Small intestine (tissue), 7 donors: ENCODE results near the gene ISYNA1. TPM values are rescaled to one million over a fixed set of nuclear protein-coding genes. Genes with fewer than 3 reads are reported as not detected.

Experiments used
- DNase-seq, 2 donors: peaks; one replicate each; pipeline versions ENCODE4 v3.0.0 to v3.0.0-alpha.2; 2013
- FAIRE-seq: peaks from 2 replicates; lab custom pipeline; 2012; peaks lifted over from hg19 to GRCh38; lab: Jason Lieb, UNC
- H3K27ac ChIP-seq, 3 donors: one replicate each; pipeline ENCODE4 v1.5.1; 2013; ENCODE audit warnings: low read length in 2 of 3, mild to moderate bottlenecking in 2 of 3, control low read depth in 1 of 3, inconsistent platforms in 1 of 3, low read depth in 1 of 3, moderate library complexity in 1 of 3
- H3K27me3 ChIP-seq, 3 donors: one replicate each; pipeline ENCODE4 v1.6.1; 2013; ENCODE audit warnings: low read length in 3 of 3, inconsistent platforms in 1 of 3; ENCODE audit not compliant: control insufficient read depth in 3 of 3, insufficient read depth in 3 of 3
- H3K36me3 ChIP-seq, 3 donors: one replicate each; pipeline ENCODE4 v1.6.1; 2013; ENCODE audit warnings: low read length in 3 of 3, inconsistent platforms in 1 of 3, low read depth in 1 of 3, mild to moderate bottlenecking in 1 of 3, moderate library complexity in 1 of 3; ENCODE audit not compliant: control insufficient read depth in 3 of 3, insufficient read depth in 2 of 3
- H3K4me1 ChIP-seq, 3 donors: one replicate each; pipeline ENCODE4 v1.6.1; 2013; ENCODE audit warnings: low read length in 2 of 3, inconsistent platforms in 1 of 3, low read depth in 1 of 3, mild to moderate bottlenecking in 1 of 3, moderate library complexity in 1 of 3; ENCODE audit not compliant: control insufficient read depth in 3 of 3, insufficient read depth in 2 of 3
- H3K4me3 ChIP-seq, 3 donors: one replicate each; pipeline ENCODE4 v1.5.1; 2013; ENCODE audit warnings: low read length in 3 of 3, control low read depth in 1 of 3, inconsistent platforms in 1 of 3, low read depth in 1 of 3, mild to moderate bottlenecking in 1 of 3, moderate library complexity in 1 of 3
- H3K9me3 ChIP-seq, 2 donors: one replicate each; pipeline ENCODE4 v1.6.1; 2013; ENCODE audit warnings: low read depth in 1 of 2, low read length in 1 of 2; ENCODE audit not compliant: control insufficient read depth in 2 of 2, insufficient read depth in 1 of 2
- whole genome bisulfite sequencing, 3 donors: extraction: QIAGEN DNeasy Blood & Tissue Kit; methylation state at CpG; one replicate each; pipeline ENCODE4 v1.1.7; 2013; 5-methylcytosine and 5-hydroxymethylcytosine counted together
- polyA plus RNA-seq, 4 donors: library from polyadenylated mRNA; stranded (reverse) in 3 of 4; unstranded in 1 of 4; fragments of 200-250 nt in 3 of 4; fragments of 120-200 nt in 1 of 4; gene quantifications; one replicate each; pipeline versions ENCODE4 v1.2.1 to v1.2.3, GENCODE V29; 2013
- donor health status: healthy with polysubstance abuse.
- donor health status: control.
- donor health status: control.
- donor health status: Bipolar disorder and iron deficiency.
- donor health status: healthy.

The ISYNA1 gene
- polyA plus RNA-seq, 4 donors = 4.5 to 72.1 (median 9.3) TPM

DNA sequence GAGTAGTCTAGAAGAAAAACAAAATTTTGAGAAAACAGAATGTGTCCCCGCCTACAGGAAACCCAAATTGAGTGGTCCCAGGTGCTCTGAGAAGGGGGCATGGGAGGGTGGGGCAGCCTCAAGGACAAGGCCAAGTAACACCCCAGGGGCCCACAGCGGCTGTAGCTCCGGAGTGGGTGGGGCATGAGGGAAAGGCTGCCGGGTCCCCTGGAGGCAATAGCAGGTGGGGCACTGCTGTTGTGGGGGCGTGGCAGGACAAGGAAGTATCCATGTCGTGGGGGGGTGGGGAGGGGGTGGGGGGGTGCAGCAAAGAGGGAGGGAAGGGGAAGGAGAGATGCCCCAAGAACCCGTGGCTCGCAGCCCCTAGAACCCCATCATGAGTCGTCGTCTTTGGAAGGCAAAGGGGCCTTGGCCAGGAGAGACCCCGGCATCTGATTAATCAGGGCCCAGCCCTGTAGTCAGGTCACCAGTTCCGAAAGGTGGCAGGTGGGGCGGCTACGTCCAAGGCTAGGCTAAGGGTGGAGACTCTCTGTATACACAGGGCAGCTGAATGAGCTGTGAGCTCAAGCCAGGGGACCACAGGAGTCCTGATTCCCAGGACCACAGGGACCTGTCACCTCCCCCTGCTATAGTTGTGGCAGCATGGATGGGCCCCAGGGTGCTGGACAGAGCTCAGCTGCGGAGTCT lies 7.5 kb upstream of the ISYNA1 start:
- 61 to 65% (median 64%) methylated on average over 13 to 15 of the region's 15 CpGs for WGBS, 3 donors
- H3K27ac ChIP-seq = peak overlapping the region in 1 of 3 donors; percentile 43
- FAIRE-seq = no peak
- peaks cover 0 to 35% (median 0%) of the 10 kb centered on the region in 3 donors for H3K4me1 ChIP-seq
- DNase-seq = peak in 1 of 2 donors; percentile 67
- peaks cover 9 to 77% (median 19%) of the 10 kb centered on the region in 3 donors for H3K36me3 ChIP-seq
- no peaks in the 10 kb centered on the region for H3K9me3 ChIP-seq
- no peaks in the 10 kb centered on the region for H3K27me3 ChIP-seq
- H3K4me3 ChIP-seq = no peak overlapping the region

DNA sequence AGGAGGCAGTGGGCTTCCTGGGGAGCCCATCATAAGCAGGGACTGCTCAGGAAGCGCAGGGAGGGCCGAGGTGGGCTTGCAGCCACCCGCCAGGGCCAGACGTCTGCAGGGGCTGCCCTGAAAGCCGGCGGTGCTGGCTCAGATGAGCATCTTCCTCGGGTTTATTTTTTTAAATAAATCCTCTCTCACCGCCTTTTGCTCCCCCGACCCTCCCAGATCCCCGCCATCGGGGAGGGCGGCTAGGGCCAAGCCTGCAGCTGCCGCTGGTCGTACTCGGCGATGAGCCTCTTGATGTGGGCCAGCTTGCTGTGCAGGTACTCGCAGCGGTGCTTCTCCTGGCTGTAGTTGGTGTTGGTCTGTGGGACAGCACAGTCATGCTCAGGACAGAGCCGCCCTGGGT lies 6.6 kb upstream of the ISYNA1 start:
- H3K9me3 ChIP-seq = no peaks in the 10 kb centered on the region
- no peak overlapping the region for H3K27ac ChIP-seq
- FAIRE-seq (no peak), DNase-seq (no peak)
- H3K4me1 ChIP-seq = peaks cover 0 to 43% (median 0%) of the 10 kb centered on the region in 3 donors
- WGBS, 3 donors = 91 to 95% (median 95%) methylated on average over 19 of the region's 19 CpGs
- H3K4me3 ChIP-seq = no peak overlapping the region
- H3K36me3 ChIP-seq = peaks cover 6 to 69% (median 14%) of the 10 kb centered on the region in 3 donors
- no peaks in the 10 kb centered on the region for H3K27me3 ChIP-seq

DNA sequence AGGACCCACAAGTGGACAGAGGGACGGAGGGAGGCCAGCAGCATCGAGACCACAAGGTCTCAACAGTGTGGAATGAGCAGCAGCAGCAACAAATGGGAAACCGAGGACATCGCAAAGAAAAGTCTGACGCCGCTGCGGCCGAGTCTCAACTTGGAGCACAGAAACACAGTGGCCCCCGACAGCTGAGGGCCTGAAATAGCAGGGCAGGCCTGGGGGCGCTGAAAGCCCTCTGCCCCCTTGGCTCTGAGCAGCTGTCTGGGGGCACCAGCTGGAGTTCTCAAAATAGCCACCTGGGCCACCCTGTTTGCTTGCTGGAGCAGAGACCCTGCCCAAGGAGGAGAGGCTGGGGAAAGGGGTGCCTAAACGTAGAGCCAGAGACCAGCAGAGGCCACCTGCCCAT lies 5.9 kb upstream of the ISYNA1 start:
- Histone ChIP-seq H3K4me1 (peaks cover 0 to 47% (median 0%) of the 10 kb centered on the region in 3 donors), H3K4me3 (no peak overlapping the region), H3K27me3 (no peaks in the 10 kb centered on the region), H3K9me3 (no peaks in the 10 kb centered on the region), H3K36me3 (peaks cover 6 to 62% (median 12%) of the 10 kb centered on the region in 3 donors), H3K27ac (no peak overlapping the region)
- 92 to 95% (median 94%) methylated on average over 11 of the region's 11 CpGs for WGBS, 3 donors
- FAIRE-seq (no peak), DNase-seq (no peak)

DNA sequence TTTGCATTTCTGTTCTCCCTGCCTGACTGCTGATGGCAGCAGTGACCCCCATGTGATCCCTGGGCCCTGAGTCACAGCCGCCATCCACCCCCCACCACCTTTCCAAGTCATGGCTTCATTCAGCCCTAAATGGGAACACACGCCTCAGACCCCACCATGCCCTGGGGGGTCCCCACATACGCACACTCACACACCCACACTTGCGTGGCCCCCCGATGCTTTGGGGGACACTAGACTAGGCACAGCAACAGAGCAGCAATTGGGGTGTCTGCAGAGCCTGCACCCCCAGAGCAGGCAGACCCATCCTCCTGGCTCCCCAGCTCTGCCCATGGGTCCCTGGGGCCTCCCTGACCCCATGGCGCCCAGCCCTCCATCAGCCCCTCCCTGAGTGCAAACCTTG lies 5.5 kb upstream of the ISYNA1 start:
- DNase-seq = no peak

DNA sequence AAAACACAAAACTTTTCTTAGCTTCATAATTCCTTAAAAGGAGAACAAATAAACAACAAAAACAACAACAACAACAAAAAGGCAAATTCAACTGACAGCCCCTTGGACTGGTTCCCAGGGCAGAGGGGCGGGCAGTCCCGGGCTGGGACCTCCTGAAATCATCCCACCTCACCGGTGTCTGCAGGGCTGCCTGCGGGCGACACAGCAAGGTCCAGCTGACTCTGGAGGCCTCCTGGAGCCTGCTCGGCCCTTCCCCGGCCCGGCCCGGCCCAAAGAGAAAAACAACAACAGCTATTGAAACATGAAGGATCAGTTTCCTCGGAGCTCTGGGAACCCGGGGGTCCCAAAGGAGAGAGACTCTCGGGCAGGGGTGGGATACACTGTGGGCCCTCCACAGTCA lies 5.0 kb upstream of the ISYNA1 start:
- H3K4me1 ChIP-seq = peaks cover 0 to 55% (median 0%) of the 10 kb centered on the region in 3 donors
- no peaks in the 10 kb centered on the region for H3K27me3 ChIP-seq
- no peaks in the 10 kb centered on the region for H3K9me3 ChIP-seq
- no peak overlapping the region for H3K4me3 ChIP-seq
- FAIRE-seq = no peak
- no peak for DNase-seq
- 88 to 96% (median 95%) methylated on average over 12 of the region's 12 CpGs for WGBS, 3 donors
- peaks cover 6 to 53% (median 10%) of the 10 kb centered on the region in 3 donors for H3K36me3 ChIP-seq
- H3K27ac ChIP-seq = no peak overlapping the region

More for the DNA sequence above, 5.5 kb upstream of the ISYNA1 start:
- peaks cover 0 to 51% (median 0%) of the 10 kb centered on the region in 3 donors for H3K4me1 ChIP-seq
- no peak overlapping the region for H3K4me3 ChIP-seq
- no peak overlapping the region for H3K27ac ChIP-seq
- peaks cover 6 to 57% (median 12%) of the 10 kb centered on the region in 3 donors for H3K36me3 ChIP-seq
- no peak for FAIRE-seq
- H3K27me3 ChIP-seq = no peaks in the 10 kb centered on the region
- no peaks in the 10 kb centered on the region for H3K9me3 ChIP-seq
- WGBS, 3 donors = 94 to 97% (median 96%) methylated on average over 6 of the region's 6 CpGs

DNA sequence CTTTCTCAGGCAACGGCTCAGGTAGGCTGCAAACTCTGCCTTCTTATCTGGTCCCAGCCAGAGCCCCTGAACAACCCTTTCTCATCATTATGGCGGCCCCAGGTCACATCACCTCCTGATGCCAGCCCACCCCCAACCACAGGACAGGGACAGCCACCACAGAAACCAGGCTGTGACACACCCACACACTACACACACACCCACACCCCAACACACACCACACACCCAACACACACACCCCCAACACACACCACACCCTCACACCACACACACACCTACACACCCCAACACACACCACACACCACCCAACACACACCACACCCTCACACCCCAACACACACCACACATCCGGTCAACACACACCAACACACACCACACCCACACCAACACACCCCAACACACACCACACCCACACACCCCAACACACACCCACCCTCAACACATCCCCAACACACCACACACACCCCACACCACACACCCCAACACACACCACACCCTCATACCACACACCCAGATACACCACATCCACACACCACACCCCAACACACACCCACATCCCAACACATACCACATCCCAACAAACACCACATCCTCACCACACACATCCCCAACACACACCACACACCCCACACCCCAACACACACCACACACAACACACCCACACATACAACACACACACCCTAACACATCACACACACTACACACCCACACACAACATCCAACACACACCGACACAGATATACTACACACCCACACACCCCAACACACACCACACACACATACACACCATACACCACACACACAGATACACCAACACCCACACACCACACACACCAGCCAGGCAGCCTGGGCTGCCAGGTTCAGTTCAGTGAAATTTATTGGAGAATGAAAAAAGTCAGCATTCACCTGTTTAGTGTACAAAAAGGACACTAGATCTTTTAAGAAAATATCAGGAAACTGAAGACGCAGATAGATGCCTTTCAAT lies 4.2 kb upstream of the ISYNA1 start:
- Histone ChIP-seq H3K9me3 (no peaks in the 10 kb centered on the region), H3K27me3 (no peaks in the 10 kb centered on the region), H3K36me3 (peaks cover 6 to 44% (median 10%) of the 10 kb centered on the region in 3 donors), H3K27ac (peak overlapping the region in 2 of 3 donors; percentile 9 to 27), H3K4me3 (no peak overlapping the region), H3K4me1 (peaks cover 0 to 55% (median 0%) of the 10 kb centered on the region in 3 donors)
- FAIRE-seq = no peak
- WGBS, 3 donors = 49 to 71% (median 67%) methylated on average over 5 of the region's 5 CpGs
- no peak for DNase-seq

DNA sequence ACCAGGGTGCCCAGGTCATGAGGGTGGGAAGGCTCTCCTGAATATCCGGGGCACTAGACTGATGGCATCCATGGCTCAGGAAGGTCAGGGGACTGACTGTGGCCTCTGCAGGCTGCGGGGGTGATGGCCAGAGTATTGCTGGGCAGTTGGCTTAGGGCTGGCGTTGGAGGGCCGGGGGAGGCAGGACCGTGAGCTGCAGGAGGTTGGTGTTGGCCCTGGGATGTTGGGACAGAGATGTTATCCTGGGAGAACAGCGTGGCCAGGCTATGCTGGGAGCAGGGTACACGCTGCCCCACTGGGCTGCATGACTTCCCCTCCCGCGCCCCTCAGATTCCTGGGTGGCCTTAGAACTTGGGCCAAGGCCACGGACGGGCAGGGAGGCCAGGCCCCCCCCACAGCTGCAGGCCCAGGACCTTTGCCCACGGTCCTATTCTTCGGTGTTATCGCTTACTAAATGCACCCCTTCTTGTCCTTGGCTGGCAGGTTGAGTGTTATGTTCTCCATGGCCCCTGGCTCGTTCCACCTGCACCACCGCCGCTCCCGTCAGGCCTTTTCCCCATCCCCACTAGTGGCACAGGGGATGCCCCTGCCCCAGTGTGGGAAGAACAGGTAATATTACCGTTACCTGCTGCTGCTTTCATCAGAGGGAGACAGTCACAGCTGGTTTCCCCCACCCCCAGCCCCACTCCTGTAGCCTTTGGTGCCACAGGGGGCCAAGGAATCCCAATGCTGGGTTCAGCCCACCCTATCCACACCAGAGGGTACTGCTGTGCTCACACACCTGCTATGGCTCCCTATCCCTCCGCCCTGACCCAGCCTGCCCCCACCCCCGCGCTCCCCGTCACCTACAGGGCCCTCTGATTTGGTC lies 3.2 kb upstream of the ISYNA1 start:
- peak in 1 of 2 donors; percentile 63 for DNase-seq
- H3K4me1 ChIP-seq = peaks cover 0 to 61% (median 0%) of the 10 kb centered on the region in 3 donors
- WGBS, 3 donors = 44 to 67% (median 61%) methylated on average over 21 to 23 of the region's 23 CpGs

More for the DNA sequence above, 3.2 kb upstream of the ISYNA1 start:
- peaks cover 6 to 41% (median 7%) of the 10 kb centered on the region in 3 donors for H3K36me3 ChIP-seq
- no peaks in the 10 kb centered on the region for H3K27me3 ChIP-seq
- no peak for FAIRE-seq
- H3K9me3 ChIP-seq = no peaks in the 10 kb centered on the region
- peak overlapping the region in 1 of 3 donors; percentile 29 for H3K27ac ChIP-seq
- no peak overlapping the region for H3K4me3 ChIP-seq
